ENCODE data around the gene CFAP251. TPM values are rescaled to one million over a fixed set of nuclear protein-coding genes. Genes with fewer than 3 reads are reported as not detected.

The CFAP251 gene
- total and polyA plus RNA-seq, 2 of the 13 experiments (the other 11 are each of a cell fraction or from before 2014, with no cell fraction given) = 0.30 to 0.42 TPM

DNA sequence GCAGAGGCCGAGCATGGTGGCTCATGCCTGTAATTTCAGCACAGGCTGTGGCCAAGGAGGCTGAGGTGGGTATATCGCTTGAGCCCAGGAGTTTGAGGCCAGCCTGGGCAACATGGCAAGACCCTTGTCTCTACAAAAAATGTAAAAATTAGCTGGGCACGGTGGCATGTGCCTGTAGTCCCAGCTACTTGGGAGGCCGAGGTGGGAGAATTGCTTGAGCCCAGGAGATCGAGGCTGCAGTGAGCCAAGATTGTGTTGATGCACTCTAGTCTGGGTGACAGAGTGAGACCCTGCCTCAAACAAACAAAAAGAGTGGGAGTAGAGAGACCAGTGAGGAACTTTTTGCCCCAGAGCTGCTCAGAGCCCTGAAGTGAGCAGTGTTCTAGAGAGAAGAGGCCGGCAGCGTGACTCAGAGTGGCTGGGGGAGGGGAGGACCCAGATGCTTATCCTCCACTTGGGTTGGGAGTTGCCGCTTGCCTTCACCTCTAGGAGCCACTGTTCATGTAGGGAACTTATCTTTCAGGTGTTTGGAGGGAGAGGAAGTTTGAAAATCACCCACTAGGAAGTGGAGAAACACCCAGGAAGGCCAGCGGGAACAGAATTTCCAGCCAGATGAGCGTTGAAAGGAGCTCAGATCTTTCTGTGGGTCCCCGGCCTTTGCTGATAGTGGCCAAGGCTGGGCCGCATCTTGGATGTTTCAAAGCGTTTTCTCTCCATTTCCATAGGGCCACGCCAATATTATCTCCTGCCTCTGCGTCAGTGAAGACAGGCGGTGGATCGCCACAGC is 15.3 kb downstream of the CFAP251 start:
- FAIRE-seq = no peak
- Histone ChIP-seq H3K4me3 (replicated peaks in 1 of 3; ENCODE audit: insufficient read depth in 1 of 3, low read depth in 2 of 3, low read length in 3 of 3) (no peak overlapping the region), H3K9ac (ENCODE audit: insufficient read depth, low read depth, low read length) (no peak overlapping the region), H2AFZ (ENCODE audit: low read length) (no peak overlapping the region), H3K36me3 (replicated peaks in 1 of 2; ENCODE audit: control insufficient read depth in 1 of 2, insufficient read depth in 2 of 2, low read length in 2 of 2) (no peaks in the 10 kb centered on the region), H3K4me1 (ENCODE audit: insufficient read depth, low read length) (peaks cover 12% of the 10 kb centered on the region), H3K9me3 (ENCODE audit: low read length) (no peaks in the 10 kb centered on the region), H3K4me2 (ENCODE audit: low read depth, low read length) (no peak overlapping the region), H3K27ac (ENCODE audit: extremely low read length, insufficient read depth, low read length) (no peak overlapping the region), H3K79me2 (ENCODE audit: insufficient read depth, low read length) (no peaks in the 10 kb centered on the region), H3K27me3 (ENCODE audit: control insufficient read depth in 1 of 2, insufficient read depth in 2 of 2, low read length in 2 of 2) (no peaks in the 10 kb centered on the region), H4K20me1 (ENCODE audit: insufficient read depth, low read length) (no peaks in the 10 kb centered on the region)
- DNase-seq (ENCODE audit: low spot score) = no peak
- in situ Hi-C loops (cut with HindIII; ENCODE audit: extremely low pct_ligation_motif_present, low pct_unique_long_range_greater_than_20kb) = no loop called here
- CTCF ChIA-PET (ENCODE audit: low intra/inter-chr PET ratio, low total read pairs) = no interaction called here
- POLR2A ChIA-PET = no interaction called here
- 83% methylated on average over 17 of the region's 17 CpGs for WGBS (ENCODE audit: low lambda C conversion rate)
- no TSS peak for BruUV-seq (replicated peaks)
- ATAC-seq = peak; percentile 55
- intact Hi-C loops (cut with micrococcal nuclease; ENCODE audit: unreplicated experiment) = no loop called here
- TF ChIP-seq SAP130 (CRISPR knock-in tag; IDR thresholded peaks at IDR 0.05; ENCODE audit: low read depth) = no peak
- no peak for TF ChIP-seq KMT2A (CRISPR knock-in tag; IDR thresholded peaks at IDR 0.05)
- no peak for TF ChIP-seq ZZZ3 (CRISPR knock-in tag; IDR thresholded peaks at IDR 0.05; ENCODE audit: borderline replicate concordance)
- TF ChIP-seq, protein P1, sequence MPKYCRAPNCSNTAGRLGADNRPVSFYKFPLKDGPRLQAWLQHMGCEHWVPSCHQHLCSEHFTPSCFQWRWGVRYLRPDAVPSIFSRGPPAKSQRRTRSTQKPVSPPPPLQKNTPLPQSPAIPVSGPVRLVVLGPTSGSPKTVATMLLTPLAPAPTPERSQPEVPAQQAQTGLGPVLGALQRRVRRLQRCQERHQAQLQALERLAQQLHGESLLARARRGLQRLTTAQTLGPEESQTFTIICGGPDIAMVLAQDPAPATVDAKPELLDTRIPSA (CRISPR knock-in tag; IDR thresholded peaks at IDR 0.05; ENCODE audit: borderline replicate concordance) = no peak
- no peak for TF ChIP-seq ZNF30 (CRISPR knock-in tag; IDR thresholded peaks at IDR 0.05)
- TF ChIP-seq GTF3A (CRISPR knock-in tag; conservative IDR thresholded peaks at IDR 0.05) = no peak
- TF ChIP-seq ZFYVE20 (CRISPR knock-in tag; IDR thresholded peaks at IDR 0.05; ENCODE audit: borderline replicate concordance, low read depth) = no peak
- no peak for TF ChIP-seq ZNF234 (CRISPR knock-in tag; conservative IDR thresholded peaks at IDR 0.05)
- no peak for TF ChIP-seq ZNF136 (CRISPR knock-in tag; IDR thresholded peaks at IDR 0.05; ENCODE audit: low read depth)
- no peak for TF ChIP-seq AGO2 (optimal IDR thresholded peaks at IDR 0.05; ENCODE audit: low read depth, low read length)
- TF ChIP-seq HNRNPUL1 (IDR thresholded peaks at IDR 0.05; ENCODE audit: low read depth, low read length) = no peak
- no peak for TF ChIP-seq ZNF572 (CRISPR knock-in tag; IDR thresholded peaks at IDR 0.05)
- no peak for TF ChIP-seq CREB1 (IDR thresholded peaks at IDR 0.05)
- TF ChIP-seq CREB1 (CRISPR knock-in tag; IDR thresholded peaks at IDR 0.05) = no peak
- TF ChIP-seq, protein P2, sequence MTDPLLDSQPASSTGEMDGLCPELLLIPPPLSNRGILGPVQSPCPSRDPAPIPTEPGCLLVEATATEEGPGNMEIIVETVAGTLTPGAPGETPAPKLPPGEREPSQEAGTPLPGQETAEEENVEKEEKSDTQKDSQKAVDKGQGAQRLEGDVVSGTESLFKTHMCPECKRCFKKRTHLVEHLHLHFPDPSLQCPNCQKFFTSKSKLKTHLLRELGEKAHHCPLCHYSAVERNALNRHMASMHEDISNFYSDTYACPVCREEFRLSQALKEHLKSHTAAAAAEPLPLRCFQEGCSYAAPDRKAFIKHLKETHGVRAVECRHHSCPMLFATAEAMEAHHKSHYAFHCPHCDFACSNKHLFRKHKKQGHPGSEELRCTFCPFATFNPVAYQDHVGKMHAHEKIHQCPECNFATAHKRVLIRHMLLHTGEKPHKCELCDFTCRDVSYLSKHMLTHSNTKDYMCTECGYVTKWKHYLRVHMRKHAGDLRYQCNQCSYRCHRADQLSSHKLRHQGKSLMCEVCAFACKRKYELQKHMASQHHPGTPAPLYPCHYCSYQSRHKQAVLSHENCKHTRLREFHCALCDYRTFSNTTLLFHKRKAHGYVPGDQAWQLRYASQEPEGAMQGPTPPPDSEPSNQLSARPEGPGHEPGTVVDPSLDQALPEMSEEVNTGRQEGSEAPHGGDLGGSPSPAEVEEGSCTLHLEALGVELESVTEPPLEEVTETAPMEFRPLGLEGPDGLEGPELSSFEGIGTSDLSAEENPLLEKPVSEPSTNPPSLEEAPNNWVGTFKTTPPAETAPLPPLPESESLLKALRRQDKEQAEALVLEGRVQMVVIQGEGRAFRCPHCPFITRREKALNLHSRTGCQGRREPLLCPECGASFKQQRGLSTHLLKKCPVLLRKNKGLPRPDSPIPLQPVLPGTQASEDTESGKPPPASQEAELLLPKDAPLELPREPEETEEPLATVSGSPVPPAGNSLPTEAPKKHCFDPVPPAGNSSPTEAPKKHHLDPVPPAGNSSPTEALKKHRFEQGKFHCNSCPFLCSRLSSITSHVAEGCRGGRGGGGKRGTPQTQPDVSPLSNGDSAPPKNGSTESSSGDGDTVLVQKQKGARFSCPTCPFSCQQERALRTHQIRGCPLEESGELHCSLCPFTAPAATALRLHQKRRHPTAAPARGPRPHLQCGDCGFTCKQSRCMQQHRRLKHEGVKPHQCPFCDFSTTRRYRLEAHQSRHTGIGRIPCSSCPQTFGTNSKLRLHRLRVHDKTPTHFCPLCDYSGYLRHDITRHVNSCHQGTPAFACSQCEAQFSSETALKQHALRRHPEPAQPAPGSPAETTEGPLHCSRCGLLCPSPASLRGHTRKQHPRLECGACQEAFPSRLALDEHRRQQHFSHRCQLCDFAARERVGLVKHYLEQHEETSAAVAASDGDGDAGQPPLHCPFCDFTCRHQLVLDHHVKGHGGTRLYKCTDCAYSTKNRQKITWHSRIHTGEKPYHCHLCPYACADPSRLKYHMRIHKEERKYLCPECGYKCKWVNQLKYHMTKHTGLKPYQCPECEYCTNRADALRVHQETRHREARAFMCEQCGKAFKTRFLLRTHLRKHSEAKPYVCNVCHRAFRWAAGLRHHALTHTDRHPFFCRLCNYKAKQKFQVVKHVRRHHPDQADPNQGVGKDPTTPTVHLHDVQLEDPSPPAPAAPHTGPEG (CRISPR knock-in tag; IDR thresholded peaks at IDR 0.05) = no peak
- TF ChIP-seq NFIC (IDR thresholded peaks at IDR 0.05; ENCODE audit: low read length) = no peak
- no peak for TF ChIP-seq ZMAT3 (CRISPR knock-in tag; conservative IDR thresholded peaks at IDR 0.05)
- TF ChIP-seq, protein P3, sequence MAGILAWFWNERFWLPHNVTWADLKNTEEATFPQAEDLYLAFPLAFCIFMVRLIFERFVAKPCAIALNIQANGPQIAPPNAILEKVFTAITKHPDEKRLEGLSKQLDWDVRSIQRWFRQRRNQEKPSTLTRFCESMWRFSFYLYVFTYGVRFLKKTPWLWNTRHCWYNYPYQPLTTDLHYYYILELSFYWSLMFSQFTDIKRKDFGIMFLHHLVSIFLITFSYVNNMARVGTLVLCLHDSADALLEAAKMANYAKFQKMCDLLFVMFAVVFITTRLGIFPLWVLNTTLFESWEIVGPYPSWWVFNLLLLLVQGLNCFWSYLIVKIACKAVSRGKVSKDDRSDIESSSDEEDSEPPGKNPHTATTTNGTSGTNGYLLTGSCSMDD (CRISPR knock-in tag; IDR thresholded peaks at IDR 0.05) = no peak
